Peyer's patch (tissue), 4 donors: ENCODE measurements around the gene ZWILCH.

Experiments
- CTCF ChIP-seq, 6 experiments: fragments of 450-650 bp in 4 of 6; fragments of 200-600 bp in 2 of 6; sonication (generic) in 1 of 6; IDR thresholded peaks; one replicate each; pipeline ENCODE4 v1.5.1; 2017 to 2019; ENCODE audit warnings: antibody characterized with exemption in 6 of 6, mild to moderate bottlenecking in 3 of 6, moderate library complexity in 1 of 6
- POLR2A ChIP-seq, 2 donors: fragments of 450-650 bp; IDR thresholded peaks; one replicate each; pipeline ENCODE4 v1.5.1; 2017; ENCODE audit warnings: antibody characterized with exemption in 2 of 2, mild to moderate bottlenecking in 2 of 2, moderate library complexity in 2 of 2

- TF ChIP-seq CTCF (IDR thresholded peaks at IDR 0.05) (no peak), POLR2A (IDR thresholded peaks at IDR 0.05) (no peak)
These were observed 22.0 kb upstream of the ZWILCH start for GRCh38 chr15:66483131-66483566.
